Activated naive CD8-positive, alpha-beta T cell (primary cell): ENCODE results near the gene PPM1H.

Experiments used
- H3K27ac Mint-ChIP-seq: one replicate; pipeline ENCODE4 v1.8.0; 2021; ENCODE audit warnings: mixed read lengths
- H3K27me3 Mint-ChIP-seq: one replicate; pipeline ENCODE4 v1.8.0; 2021; ENCODE audit warnings: mixed read lengths
- H3K36me3 Mint-ChIP-seq: one replicate; pipeline ENCODE4 v1.8.0; 2021; ENCODE audit warnings: mixed read lengths
- H3K4me1 Mint-ChIP-seq: one replicate; pipeline ENCODE4 v1.8.0; 2021; ENCODE audit warnings: low read depth, mixed read lengths
- H3K4me3 Mint-ChIP-seq: one replicate; pipeline ENCODE4 v1.8.0; 2021; ENCODE audit warnings: mild to moderate bottlenecking, mixed read lengths
- H3K9me3 Mint-ChIP-seq: one replicate; pipeline ENCODE4 v1.8.0; 2021; ENCODE audit warnings: low read depth, mixed read lengths

Gene PPM1H

GRCh38 chr12:62925680-62926079 is 9.3 kb downstream of the PPM1H start:
- H3K4me1 Mint-ChIP-seq, result no peaks in the 10 kb centered on the region
- H3K9me3 Mint-ChIP-seq, result no peaks in the 10 kb centered on the region
- H3K4me3 Mint-ChIP-seq, result no peak overlapping the region
- no peaks in the 10 kb centered on the region for H3K36me3 Mint-ChIP-seq
- H3K27ac Mint-ChIP-seq, result no peak overlapping the region
- peaks cover 21% of the 10 kb centered on the region for H3K27me3 Mint-ChIP-seq

- Mint-ChIP-seq H3K36me3 (no peaks in the 10 kb centered on the region), H3K4me3 (no peak overlapping the region), H3K27me3 (peaks cover 15% of the 10 kb centered on the region), H3K4me1 (no peaks in the 10 kb centered on the region), H3K9me3 (no peaks in the 10 kb centered on the region), H3K27ac (no peak overlapping the region)
Measured at GRCh38 chr12:62924084-62924483, 10.9 kb downstream of the PPM1H start.

GRCh38 chr12:62922539-62922938 is 12.4 kb downstream of the PPM1H start:
- Mint-ChIP-seq H3K27ac (no peak overlapping the region), H3K4me3 (no peak overlapping the region), H3K27me3 (peaks cover 9% of the 10 kb centered on the region), H3K4me1 (no peaks in the 10 kb centered on the region), H3K36me3 (no peaks in the 10 kb centered on the region), H3K9me3 (no peaks in the 10 kb centered on the region)

GRCh38 chr12:62919838-62920237 is 15.1 kb downstream of the PPM1H start:
- Mint-ChIP-seq H3K4me3 (no peak overlapping the region), H3K27me3 (peaks cover 8% of the 10 kb centered on the region), H3K4me1 (no peaks in the 10 kb centered on the region), H3K27ac (no peak overlapping the region), H3K36me3 (no peaks in the 10 kb centered on the region), H3K9me3 (no peaks in the 10 kb centered on the region)

- Mint-ChIP-seq H3K27me3 (peaks cover 3% of the 10 kb centered on the region), H3K36me3 (no peaks in the 10 kb centered on the region), H3K4me1 (no peaks in the 10 kb centered on the region), H3K4me3 (no peak overlapping the region), H3K27ac (no peak overlapping the region), H3K9me3 (no peaks in the 10 kb centered on the region)
Measured at GRCh38 chr12:62917926-62918325, 17.0 kb downstream of the PPM1H start.

- Mint-ChIP-seq H3K27me3 (peaks cover 3% of the 10 kb centered on the region), H3K4me3 (no peak overlapping the region), H3K4me1 (no peaks in the 10 kb centered on the region), H3K27ac (no peak overlapping the region), H3K9me3 (no peaks in the 10 kb centered on the region), H3K36me3 (no peaks in the 10 kb centered on the region)
Measured at GRCh38 chr12:62916632-62917425, 18.1 kb downstream of the PPM1H start.

- Mint-ChIP-seq H3K36me3 (no peaks in the 10 kb centered on the region), H3K4me1 (no peaks in the 10 kb centered on the region), H3K27ac (no peak overlapping the region), H3K4me3 (no peak overlapping the region), H3K9me3 (no peaks in the 10 kb centered on the region), H3K27me3 (peaks cover 1% of the 10 kb centered on the region)
Measured at GRCh38 chr12:62915204-62915529, 19.8 kb downstream of the PPM1H start.

GRCh38 chr12:62914443-62915203 is 20.3 kb downstream of the PPM1H start:
- Mint-ChIP-seq H3K27ac (no peak overlapping the region), H3K9me3 (no peaks in the 10 kb centered on the region), H3K36me3 (no peaks in the 10 kb centered on the region), H3K27me3 (peaks cover 1% of the 10 kb centered on the region), H3K4me1 (no peaks in the 10 kb centered on the region), H3K4me3 (no peak overlapping the region)

- H3K36me3 Mint-ChIP-seq, result no peaks in the 10 kb centered on the region
- H3K4me1 Mint-ChIP-seq, result no peaks in the 10 kb centered on the region
- H3K27ac Mint-ChIP-seq, result no peak overlapping the region
- no peaks in the 10 kb centered on the region for H3K9me3 Mint-ChIP-seq
- no peak overlapping the region for H3K4me3 Mint-ChIP-seq
- peaks cover 7% of the 10 kb centered on the region for H3K27me3 Mint-ChIP-seq
Measured at GRCh38 chr12:62913380-62913779, 21.6 kb downstream of the PPM1H start.

- Mint-ChIP-seq H3K36me3 (no peaks in the 10 kb centered on the region), H3K4me3 (no peak overlapping the region), H3K27ac (no peak overlapping the region), H3K27me3 (peaks cover 7% of the 10 kb centered on the region), H3K4me1 (no peaks in the 10 kb centered on the region), H3K9me3 (no peaks in the 10 kb centered on the region)
Measured at GRCh38 chr12:62912644-62913043, 22.3 kb downstream of the PPM1H start.

- Mint-ChIP-seq H3K36me3 (no peaks in the 10 kb centered on the region), H3K27ac (no peak overlapping the region), H3K27me3 (peaks cover 13% of the 10 kb centered on the region), H3K4me3 (no peak overlapping the region), H3K9me3 (no peaks in the 10 kb centered on the region), H3K4me1 (no peaks in the 10 kb centered on the region)
Measured at GRCh38 chr12:62911286-62911685, 23.7 kb downstream of the PPM1H start.

GRCh38 chr12:62910549-62911169 is 24.3 kb downstream of the PPM1H start:
- Mint-ChIP-seq H3K9me3 (no peaks in the 10 kb centered on the region), H3K27me3 (peaks cover 13% of the 10 kb centered on the region), H3K4me1 (no peaks in the 10 kb centered on the region), H3K27ac (no peak overlapping the region), H3K4me3 (no peak overlapping the region), H3K36me3 (no peaks in the 10 kb centered on the region)

GRCh38 chr12:62909340-62909739 is 25.6 kb downstream of the PPM1H start:
- Mint-ChIP-seq H3K9me3 (no peaks in the 10 kb centered on the region), H3K4me1 (no peaks in the 10 kb centered on the region), H3K36me3 (no peaks in the 10 kb centered on the region), H3K27me3 (peaks cover 14% of the 10 kb centered on the region), H3K4me3 (no peak overlapping the region), H3K27ac (no peak overlapping the region)

GRCh38 chr12:62908674-62909073 is 26.3 kb downstream of the PPM1H start:
- H3K4me1 Mint-ChIP-seq, result no peaks in the 10 kb centered on the region
- H3K27ac Mint-ChIP-seq, result no peak overlapping the region
- no peaks in the 10 kb centered on the region for H3K36me3 Mint-ChIP-seq
- no peak overlapping the region for H3K4me3 Mint-ChIP-seq
- no peaks in the 10 kb centered on the region for H3K9me3 Mint-ChIP-seq
- H3K27me3 Mint-ChIP-seq, result peaks cover 18% of the 10 kb centered on the region

- H3K36me3 Mint-ChIP-seq, result no peaks in the 10 kb centered on the region
Measured at GRCh38 chr12:62907561-62907960, 27.4 kb downstream of the PPM1H start.

More at GRCh38 chr12:62907561-62907960, 27.4 kb downstream of the PPM1H start:
- H3K4me3 Mint-ChIP-seq, result no peak overlapping the region
- no peak overlapping the region for H3K27ac Mint-ChIP-seq
- no peaks in the 10 kb centered on the region for H3K4me1 Mint-ChIP-seq
- H3K27me3 Mint-ChIP-seq, result peaks cover 18% of the 10 kb centered on the region
- H3K9me3 Mint-ChIP-seq, result no peaks in the 10 kb centered on the region
